IPS-18a (cell line): Measurements from ENCODE around the gene GBA3.

Experiments used
- H3K27ac ChIP-seq: one replicate; pipeline ENCODE4 v1.5.1; 2013; ENCODE audit warnings: low read length
- H3K27me3 ChIP-seq: one replicate; pipeline ENCODE4 v1.6.1; 2013; ENCODE audit warnings: mild to moderate bottlenecking, low read length; ENCODE audit not compliant: control insufficient read depth, insufficient read depth
- H3K36me3 ChIP-seq: one replicate; pipeline ENCODE4 v1.6.1; 2013; ENCODE audit warnings: low read depth, low read length; ENCODE audit not compliant: control insufficient read depth
- H3K4me1 ChIP-seq: one replicate; pipeline ENCODE4 v1.6.1; 2013; ENCODE audit warnings: low read depth, low read length; ENCODE audit not compliant: control insufficient read depth
- H3K4me3 ChIP-seq: one replicate; pipeline ENCODE4 v1.5.1; 2013; ENCODE audit warnings: low read length
- H3K9ac ChIP-seq: one replicate; pipeline ENCODE4 v1.6.1; 2013; ENCODE audit warnings: mild to moderate bottlenecking, low read length, moderate library complexity
- H3K9me3 ChIP-seq: one replicate; pipeline ENCODE4 v1.6.1; 2013; ENCODE audit warnings: low read depth, low read length; ENCODE audit not compliant: control insufficient read depth

The GBA3 gene

DNA sequence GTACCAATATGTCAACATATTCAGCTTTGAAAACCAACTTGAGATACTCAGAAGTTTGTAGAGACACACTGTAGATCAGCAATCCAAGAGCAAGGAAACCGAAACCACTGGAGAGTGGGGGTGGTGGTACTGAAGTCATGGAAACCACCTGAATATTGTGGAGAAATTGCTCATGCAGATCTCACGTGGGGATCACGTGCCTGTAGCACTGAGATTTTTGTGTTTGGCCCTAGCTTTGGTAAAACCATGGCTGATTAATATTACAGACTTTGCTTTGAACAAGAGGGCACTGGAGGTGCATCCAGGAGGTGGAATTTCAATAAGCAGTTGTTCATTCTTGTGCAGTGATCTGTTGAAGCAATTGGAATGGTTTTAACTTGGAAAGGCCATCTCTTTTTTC, 47.2 kb downstream of the GBA3 start:
- Histone ChIP-seq H3K27me3 (no peaks in the 10 kb centered on the region), H3K9ac (no peak overlapping the region), H3K4me3 (no peak overlapping the region), H3K36me3 (no peaks in the 10 kb centered on the region), H3K27ac (no peak overlapping the region), H3K9me3 (no peaks in the 10 kb centered on the region), H3K4me1 (no peaks in the 10 kb centered on the region)

DNA sequence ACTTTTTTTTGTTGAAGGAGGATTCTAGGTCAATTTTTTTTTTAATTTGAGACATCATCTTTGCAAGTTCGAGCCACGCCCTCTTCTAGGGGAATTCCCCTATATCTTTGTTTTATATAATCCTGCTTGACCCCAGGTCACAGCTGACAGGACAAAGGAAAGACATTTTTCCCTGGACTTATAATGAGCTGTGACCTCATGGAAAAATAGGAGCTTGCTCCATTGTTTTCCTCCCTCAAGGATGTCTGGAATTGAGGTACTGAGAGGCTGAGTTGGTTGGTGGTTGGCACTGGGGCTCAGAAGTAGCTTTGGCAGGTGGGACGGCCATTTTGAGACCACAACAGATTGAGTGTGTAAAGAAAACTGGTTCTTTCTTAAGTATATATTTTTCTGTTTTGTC, 49.0 kb downstream of the GBA3 start:
- Histone ChIP-seq H3K9ac (no peak overlapping the region), H3K4me1 (no peaks in the 10 kb centered on the region), H3K4me3 (no peak overlapping the region), H3K27me3 (no peaks in the 10 kb centered on the region), H3K36me3 (no peaks in the 10 kb centered on the region), H3K9me3 (no peaks in the 10 kb centered on the region), H3K27ac (no peak overlapping the region)

DNA sequence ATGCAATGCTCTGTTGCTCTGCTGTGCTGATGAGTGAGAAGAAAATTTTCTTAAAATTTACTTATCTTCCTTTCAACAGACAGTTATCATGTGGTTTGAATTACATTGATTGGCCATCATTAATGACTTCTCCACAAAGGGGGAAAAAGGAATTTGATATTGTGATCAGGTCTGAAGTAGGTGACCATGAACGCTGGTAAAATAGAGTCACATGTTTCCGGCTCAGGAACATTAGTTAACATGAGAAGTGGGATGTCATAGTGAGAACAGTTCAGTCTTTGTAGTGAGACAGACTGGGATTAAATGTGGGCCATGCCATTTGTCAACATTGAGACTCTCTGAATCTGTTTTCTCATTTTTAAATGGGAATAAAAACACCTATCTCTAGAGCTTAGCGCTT, 50.6 kb downstream of the GBA3 start:
- Histone ChIP-seq H3K9ac (no peak overlapping the region), H3K36me3 (no peaks in the 10 kb centered on the region), H3K4me3 (no peak overlapping the region), H3K27me3 (no peaks in the 10 kb centered on the region), H3K4me1 (no peaks in the 10 kb centered on the region), H3K9me3 (no peaks in the 10 kb centered on the region), H3K27ac (no peak overlapping the region)

DNA sequence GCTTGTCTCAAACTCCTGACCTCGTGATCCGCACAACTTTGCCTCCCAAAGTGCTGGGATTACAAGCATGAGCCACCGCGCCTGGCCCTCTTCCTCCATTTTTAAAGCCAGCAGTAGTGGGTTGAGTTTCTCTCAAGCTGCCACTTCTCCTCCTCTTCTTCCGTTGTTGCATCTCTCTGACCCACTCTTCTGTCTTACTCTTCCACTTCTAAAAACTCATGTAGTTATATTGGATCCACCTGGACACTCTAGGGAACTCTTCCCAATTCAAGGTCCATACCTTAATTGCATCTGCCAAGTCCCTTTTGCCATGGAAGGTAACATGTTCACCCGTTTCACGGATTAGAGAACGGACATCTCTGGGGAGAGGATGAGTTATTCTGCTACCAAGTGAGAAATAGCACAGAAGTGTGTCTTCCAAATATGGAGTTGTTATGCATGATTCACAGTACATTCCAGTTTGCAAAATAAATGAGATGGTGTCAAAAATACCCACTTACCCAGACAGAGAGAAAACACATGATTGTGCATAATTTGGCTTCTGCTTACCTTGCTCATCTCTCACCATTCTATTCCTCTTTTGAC, 51.8 kb downstream of the GBA3 start:
- Histone ChIP-seq H3K9ac (no peak overlapping the region), H3K27ac (no peak overlapping the region), H3K4me1 (no peaks in the 10 kb centered on the region), H3K9me3 (no peaks in the 10 kb centered on the region), H3K36me3 (no peaks in the 10 kb centered on the region), H3K4me3 (no peak overlapping the region), H3K27me3 (no peaks in the 10 kb centered on the region)

DNA sequence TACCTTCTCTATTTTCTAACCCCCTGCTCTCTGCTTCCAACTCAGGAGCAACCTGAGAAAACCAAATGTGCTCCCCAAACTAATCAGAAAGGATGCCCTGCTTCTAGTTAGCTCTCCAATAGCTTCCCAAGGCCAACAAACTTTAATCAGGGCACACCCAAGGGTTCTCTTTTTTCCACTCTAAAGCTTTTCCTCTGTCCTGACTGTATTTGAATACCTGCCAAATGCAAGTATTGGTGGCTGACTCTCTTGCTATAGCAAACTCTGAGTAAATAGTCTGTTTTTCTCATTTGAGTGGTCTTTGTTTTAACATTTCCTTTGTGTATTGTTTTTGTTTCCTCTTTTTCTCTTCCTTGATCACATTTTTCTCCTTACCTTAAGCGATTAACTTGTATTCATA, 52.5 kb downstream of the GBA3 start:
- no peaks in the 10 kb centered on the region for H3K4me1 ChIP-seq
- no peaks in the 10 kb centered on the region for H3K36me3 ChIP-seq
- no peaks in the 10 kb centered on the region for H3K9me3 ChIP-seq
- H3K4me3 ChIP-seq: no peak overlapping the region
- H3K27me3 ChIP-seq: no peaks in the 10 kb centered on the region
- no peak overlapping the region for H3K9ac ChIP-seq
- H3K27ac ChIP-seq: no peak overlapping the region

DNA sequence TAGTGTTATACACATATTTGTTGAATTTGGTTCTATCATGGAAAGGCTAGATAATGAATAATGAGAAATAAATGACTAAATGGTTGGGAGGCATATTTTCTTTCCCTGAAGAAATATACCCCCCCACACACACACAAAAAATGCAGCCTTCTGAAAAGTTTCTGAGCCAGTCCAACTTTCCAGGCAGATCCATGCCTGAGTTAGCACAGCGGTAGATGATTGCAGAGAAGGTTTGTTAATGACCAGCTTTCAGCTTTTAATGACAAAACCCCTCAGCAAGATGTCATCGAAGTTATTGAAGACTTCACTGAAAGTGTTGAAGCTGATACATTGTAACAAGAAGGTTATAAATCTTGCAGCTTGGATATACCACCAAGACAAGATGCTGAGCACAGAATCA, 61.4 kb downstream of the GBA3 start:
- Histone ChIP-seq H3K4me3 (no peak overlapping the region), H3K9ac (no peak overlapping the region), H3K9me3 (no peaks in the 10 kb centered on the region), H3K4me1 (no peaks in the 10 kb centered on the region), H3K27me3 (no peaks in the 10 kb centered on the region), H3K27ac (no peak overlapping the region), H3K36me3 (no peaks in the 10 kb centered on the region)

DNA sequence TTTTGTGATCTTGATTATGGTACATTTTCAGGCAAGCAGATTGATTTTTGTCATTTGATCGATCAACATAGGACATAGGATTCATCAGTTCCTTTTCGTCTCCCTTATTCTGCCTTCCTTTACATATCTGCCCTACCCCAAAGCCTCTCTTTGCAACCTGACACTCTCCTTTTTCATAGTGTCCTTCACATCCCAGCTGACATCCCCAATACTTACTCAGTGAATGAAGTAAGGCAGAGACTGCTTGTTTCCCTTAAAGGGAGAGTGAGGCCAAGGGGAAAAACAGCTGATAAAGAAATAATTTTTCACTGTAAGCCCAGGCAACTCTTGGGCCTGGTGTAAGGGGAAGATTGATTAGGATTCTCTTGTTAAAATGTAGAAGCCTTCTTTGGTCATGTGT, 69.8 kb downstream of the GBA3 start:
- H3K4me3 ChIP-seq: no peak overlapping the region
- no peaks in the 10 kb centered on the region for H3K36me3 ChIP-seq
- no peaks in the 10 kb centered on the region for H3K27me3 ChIP-seq
- H3K9me3 ChIP-seq: no peaks in the 10 kb centered on the region
- no peak overlapping the region for H3K27ac ChIP-seq
- H3K4me1 ChIP-seq: peaks cover 7% of the 10 kb centered on the region
- H3K9ac ChIP-seq: no peak overlapping the region

DNA sequence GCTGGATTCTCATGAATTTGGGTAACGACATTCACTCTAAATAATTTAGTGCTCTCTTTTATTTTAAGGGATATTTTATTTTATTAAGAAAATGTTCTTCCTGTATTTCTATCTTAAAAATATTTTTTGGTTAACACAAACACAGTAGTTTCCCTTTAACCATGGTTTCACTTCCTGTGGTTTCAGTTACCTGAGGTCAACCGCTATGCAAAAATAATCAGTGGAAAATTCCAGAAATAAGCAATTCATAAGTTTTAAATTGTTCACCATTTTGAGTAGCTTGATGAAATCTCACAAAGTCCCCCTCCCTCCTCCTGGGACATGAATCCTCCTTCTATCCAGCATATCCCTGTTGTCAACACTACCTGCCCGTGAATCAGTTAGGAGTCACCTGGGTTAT, 71.4 kb downstream of the GBA3 start:
- Histone ChIP-seq H3K9me3 (no peaks in the 10 kb centered on the region), H3K9ac (no peak overlapping the region), H3K27ac (no peak overlapping the region), H3K4me1 (peaks cover 7% of the 10 kb centered on the region), H3K27me3 (no peaks in the 10 kb centered on the region), H3K36me3 (no peaks in the 10 kb centered on the region), H3K4me3 (no peak overlapping the region)

DNA sequence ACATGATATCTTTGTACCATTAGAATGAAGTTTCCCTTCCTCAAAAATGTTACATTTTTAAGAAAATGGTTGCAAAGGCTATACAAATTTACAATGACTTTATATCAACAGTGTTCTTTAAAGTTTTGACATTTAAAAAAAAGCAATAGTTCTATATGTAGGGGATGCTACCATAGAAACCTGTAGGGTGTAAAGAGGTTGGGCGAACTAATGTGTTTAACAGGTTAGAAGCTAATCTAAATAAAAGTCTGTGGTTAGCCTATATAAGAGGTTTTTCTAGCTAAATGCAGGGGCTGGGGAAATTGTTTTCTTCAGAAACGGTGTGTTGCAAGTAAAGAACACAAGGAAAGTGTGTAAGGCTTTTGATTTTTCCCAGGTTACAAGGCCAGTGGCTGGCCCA, 73.3 kb downstream of the GBA3 start:
- Histone ChIP-seq H3K9ac (no peak overlapping the region), H3K4me3 (no peak overlapping the region), H3K4me1 (peaks cover 7% of the 10 kb centered on the region), H3K27ac (no peak overlapping the region), H3K27me3 (no peaks in the 10 kb centered on the region), H3K9me3 (no peaks in the 10 kb centered on the region), H3K36me3 (no peaks in the 10 kb centered on the region)

DNA sequence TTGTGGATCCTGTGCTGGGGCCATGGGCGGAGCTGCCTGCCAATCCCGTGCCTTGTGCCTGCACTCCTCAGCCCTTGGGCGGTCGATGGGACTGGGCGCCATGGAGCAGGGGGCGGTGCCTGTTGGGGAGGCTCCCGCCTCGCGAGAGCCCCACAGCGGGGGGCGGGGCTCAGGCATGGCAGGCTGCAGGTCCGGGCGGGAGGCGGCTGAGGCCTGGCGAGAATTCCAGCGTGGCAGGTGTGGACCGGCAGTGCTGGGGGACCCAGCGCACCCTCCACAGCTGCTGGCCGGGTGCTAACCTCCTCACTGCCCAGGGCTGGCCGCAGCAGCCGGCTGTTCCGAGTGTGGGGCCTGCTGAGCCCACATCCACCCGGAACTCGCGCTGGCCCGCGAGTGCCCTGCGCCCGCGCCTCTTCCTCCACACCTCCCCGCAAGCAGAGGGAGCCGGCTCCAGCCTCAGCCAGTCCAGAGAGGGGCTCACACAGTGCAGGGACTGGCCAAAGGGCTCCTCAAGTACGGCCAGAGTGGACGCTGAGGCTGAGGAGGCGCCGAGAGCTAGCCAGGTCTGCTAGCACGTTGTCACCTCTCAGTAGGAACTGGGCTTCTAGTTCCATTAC, 85.9 kb downstream of the GBA3 start:
- H3K27ac ChIP-seq: no peak overlapping the region
- H3K27me3 ChIP-seq: no peaks in the 10 kb centered on the region
- H3K9me3 ChIP-seq: no peaks in the 10 kb centered on the region
- H3K9ac ChIP-seq: no peak overlapping the region
- H3K4me3 ChIP-seq: no peak overlapping the region
- no peaks in the 10 kb centered on the region for H3K4me1 ChIP-seq
- no peaks in the 10 kb centered on the region for H3K36me3 ChIP-seq

DNA sequence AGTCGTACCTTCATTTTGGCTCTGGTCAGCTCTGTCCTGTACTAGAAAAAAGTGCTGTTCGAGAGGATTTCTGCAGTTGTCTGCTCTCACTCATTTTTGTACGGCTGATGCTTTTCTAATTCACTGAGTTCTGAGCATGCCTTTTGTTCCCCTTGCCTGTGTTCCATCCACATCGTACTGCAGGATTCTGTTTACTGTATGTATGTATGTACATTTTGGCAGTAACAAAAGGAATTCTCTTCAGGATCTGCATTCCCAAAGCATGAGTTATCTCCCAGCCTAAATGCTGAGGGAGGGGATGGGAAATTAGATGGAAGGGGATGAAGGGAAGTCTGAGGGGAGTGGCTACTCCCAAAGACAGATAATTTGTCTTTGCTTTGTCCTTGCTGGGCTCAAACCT, 87.6 kb downstream of the GBA3 start:
- no peak overlapping the region for H3K27ac ChIP-seq
- no peaks in the 10 kb centered on the region for H3K9me3 ChIP-seq
- no peak overlapping the region for H3K9ac ChIP-seq
- no peaks in the 10 kb centered on the region for H3K36me3 ChIP-seq
- no peaks in the 10 kb centered on the region for H3K4me1 ChIP-seq
- H3K27me3 ChIP-seq: no peaks in the 10 kb centered on the region
- no peak overlapping the region for H3K4me3 ChIP-seq

DNA sequence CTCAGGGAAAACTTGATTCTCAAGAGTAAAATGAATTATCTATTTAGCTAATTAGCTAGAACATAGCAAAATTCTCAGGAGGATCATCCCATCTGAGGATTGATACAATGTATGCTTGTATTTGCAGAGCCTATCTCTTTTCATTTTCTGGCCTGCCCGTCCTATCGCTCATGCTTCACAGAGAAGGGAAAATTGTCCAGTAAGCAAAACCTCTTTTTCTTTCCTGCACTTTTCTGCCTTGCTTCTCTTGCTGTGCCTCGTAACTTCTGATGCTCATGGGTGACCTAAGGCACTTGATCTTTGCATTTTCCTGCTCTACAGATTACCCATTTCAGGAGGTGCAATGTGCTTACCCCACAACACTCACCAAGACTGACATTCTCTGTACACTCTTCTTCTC, 88.1 kb downstream of the GBA3 start:
- no peak overlapping the region for H3K4me3 ChIP-seq
- H3K36me3 ChIP-seq: no peaks in the 10 kb centered on the region
- no peak overlapping the region for H3K9ac ChIP-seq
- H3K27ac ChIP-seq: no peak overlapping the region
- no peaks in the 10 kb centered on the region for H3K27me3 ChIP-seq
- H3K4me1 ChIP-seq: no peaks in the 10 kb centered on the region
- no peaks in the 10 kb centered on the region for H3K9me3 ChIP-seq
